NCI-H1092 treated with DMSO at 0.1 percent for 48 hours (cell line): Measurements from ENCODE around the gene REPS2.
A peak's percentile ranks its signal among the peaks of the same experiment; 100 is the strongest.

Experiments used
- DNase-seq: peaks from one replicate; lab custom pipeline; 2025; lab: John Stamatoyannopoulos, UW

Gene REPS2

DNA sequence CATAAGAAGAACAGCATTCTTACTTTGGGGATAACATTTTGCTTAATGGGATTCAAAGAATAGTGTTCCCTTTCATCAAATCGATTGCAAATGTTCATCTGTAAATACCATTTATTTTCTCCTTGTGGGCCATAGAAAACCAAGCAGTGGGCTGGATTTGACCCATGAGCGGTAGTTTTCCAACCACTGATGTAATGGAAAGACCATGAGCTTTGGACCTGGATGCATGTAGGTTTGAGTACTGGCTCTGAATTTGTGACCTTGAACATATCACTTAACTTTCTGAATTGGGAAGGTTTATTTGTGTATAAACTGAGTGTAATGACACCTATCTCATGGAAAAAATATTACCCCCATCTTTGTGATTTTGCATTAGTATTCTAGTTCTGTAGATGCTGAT is 54.3 kb downstream of the REPS2 start:
- no peak for DNase-seq

DNA sequence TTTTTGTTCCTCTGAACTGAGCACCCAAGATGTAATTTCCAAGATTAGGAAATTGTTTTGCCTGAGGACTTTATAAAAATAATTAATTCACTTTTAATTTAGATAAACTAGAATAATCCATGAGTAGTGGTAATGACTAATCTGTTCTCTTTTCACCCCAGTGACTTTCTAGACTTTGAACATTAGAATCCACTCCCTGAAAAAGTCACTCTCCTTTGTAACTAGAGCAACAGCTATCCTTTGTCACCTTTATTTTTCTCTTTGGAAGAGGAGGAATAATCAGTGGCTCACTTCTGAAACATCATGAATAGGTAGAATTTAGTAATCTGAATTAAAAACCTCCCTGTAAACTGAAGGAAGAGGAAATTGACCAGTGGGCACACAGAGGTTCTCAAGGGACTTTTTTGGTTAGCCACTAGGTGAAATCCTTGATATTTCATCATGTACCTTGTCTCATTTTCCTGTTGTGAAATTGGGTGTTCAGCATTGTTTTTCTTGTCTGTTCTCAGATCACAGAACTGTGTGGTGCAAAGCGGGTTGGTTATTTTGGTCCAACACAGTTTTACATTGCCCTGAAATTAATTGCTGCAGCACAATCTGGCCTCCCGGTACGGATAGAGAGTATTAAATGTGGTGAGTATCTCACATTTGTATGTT is 59.4 kb downstream of the REPS2 start:
- DNase-seq, result no peak

DNA sequence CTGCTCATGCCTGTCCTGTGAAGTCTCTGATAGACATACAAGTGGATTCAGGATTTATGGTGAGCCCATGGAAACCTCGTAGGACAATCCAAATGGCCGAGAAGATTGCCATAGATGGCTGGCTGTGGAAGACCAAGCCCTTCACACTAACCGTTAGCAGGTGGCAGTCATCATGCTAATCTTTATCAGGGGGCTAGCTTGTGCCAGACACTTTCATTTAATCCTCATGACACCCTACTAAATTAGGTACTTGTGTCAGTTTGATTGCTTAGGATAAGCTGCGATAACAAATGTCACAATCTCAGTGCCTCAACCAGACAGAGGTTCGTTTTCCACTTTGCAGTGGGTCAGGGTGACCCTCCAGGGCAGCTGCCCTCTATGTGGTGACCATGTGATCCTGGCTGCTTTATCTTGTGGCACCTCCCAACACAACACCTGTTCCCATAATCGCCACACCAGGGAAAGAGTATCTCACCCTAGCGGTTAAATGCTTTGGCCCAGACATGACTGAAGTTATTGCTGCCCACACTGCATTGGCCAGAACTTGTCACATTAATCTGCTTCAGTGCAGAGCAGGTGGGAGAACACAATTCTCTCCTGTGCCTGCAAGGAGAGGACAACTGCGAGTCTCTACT is 60.8 kb downstream of the REPS2 start:
- peak; percentile 19 for DNase-seq

DNA sequence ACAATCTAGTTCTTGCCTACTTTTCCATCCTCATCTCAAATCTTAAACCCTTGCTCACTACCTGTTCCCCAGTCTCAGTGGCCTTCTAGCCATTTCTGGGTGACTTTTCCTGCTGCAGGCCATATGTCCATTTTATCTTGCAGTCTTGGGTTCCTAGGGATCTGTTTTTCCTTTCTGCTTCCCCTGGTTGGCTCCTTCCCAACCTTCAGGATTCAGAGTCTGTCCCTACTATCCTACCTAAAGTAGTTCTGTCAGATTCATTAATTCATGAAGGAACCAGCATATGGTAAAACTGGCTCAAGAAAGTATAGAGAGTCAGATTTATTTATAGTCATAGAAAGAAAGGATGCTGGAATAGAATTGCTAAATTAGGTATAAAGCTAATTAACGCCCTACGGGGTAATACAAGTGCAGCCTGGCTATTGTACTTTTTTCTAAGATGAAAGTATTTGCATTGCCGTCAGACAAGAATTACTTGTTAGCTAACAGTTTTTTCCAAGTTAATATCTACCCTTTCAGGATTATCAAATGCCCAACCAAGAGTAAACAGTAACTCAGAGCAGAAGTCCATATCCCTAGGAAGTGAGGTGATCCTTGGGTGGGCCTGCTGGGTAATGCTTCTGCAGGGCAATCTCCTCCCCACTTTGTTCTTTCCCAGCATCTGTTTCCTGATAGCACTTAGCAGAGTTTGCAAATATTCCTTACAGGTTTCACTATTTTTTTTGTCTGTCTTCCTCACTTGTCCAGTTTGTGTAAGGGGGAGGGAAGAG is 63.6 kb downstream of the REPS2 start:
- no peak for DNase-seq

DNA sequence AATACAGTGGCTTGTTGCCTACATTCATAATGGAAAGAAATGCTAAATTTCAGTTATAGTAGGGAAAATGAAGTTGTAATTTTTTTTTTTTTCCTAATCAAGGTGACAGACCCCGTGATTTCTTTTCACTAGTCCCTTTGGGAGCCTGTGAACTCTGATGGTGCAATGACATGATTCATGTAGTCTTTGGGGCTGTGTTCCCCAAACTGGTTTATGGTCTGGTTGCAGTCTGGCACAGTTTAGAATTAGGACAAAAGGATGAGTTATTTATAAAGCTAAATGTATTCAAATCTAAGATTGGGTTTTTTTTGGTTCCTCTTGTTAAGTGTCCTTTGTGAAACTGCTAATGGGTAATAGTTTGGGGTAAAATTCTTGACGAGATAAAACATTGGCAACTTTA is 66.0 kb downstream of the REPS2 start:
- DNase-seq, result no peak

DNA sequence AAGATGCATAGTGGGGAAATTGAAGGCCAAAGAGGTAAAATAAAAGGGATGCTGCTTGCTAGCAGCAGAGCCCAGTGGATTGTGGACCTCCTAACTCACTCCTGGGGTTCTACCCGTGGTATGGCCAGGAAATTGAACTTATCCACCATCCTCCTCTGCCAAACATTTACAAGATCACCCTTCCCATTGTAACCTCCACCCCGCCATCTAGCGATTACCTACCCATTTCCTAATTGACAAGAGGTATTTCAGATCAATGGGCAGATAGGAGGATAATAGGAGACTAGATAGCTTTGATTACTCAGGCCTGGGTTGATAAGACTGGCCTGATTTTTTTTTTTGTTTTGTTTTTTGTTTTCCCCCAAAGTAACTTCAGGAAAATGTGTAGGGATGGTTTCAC is 67.8 kb downstream of the REPS2 start:
- DNase-seq, result no peak

DNA sequence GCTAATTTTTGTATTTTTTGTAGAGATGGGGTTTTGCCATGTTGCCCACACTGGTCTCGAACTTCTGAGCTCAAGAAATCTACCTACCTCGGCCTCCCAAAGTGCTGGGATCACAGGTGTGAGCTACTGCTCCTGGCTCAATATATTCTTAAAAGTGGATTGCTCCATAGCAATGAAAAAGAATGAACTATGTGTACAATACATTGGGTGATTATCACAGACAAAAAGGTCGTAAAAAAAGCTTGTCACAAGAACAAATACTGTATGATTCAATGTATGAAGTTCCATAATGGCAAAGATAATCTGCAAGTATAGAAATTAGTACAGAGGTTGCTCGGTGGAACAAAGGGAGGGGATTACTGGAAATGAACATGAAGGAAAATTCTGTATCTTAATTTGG is 70.7 kb downstream of the REPS2 start:
- DNase-seq, result no peak

DNA sequence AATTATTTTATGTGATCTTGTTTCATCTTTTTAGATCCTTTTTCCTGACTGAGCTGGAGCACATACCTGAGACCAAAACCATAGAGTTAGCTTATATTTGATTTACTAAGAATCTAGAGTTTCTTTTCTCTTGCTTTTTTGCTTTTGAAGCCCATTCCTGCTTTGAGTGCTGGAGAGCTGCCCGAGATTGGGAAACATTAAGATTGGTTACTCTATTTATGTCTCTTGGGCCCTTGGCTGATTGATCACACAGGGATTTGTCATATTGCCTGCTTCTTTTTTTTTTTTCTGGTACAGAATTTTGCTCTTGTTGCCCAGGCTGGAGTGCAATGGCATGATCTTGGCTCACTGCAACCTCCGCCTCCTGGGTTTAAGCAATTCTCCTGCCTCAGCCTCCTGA is 73.9 kb downstream of the REPS2 start:
- no peak for DNase-seq

DNA sequence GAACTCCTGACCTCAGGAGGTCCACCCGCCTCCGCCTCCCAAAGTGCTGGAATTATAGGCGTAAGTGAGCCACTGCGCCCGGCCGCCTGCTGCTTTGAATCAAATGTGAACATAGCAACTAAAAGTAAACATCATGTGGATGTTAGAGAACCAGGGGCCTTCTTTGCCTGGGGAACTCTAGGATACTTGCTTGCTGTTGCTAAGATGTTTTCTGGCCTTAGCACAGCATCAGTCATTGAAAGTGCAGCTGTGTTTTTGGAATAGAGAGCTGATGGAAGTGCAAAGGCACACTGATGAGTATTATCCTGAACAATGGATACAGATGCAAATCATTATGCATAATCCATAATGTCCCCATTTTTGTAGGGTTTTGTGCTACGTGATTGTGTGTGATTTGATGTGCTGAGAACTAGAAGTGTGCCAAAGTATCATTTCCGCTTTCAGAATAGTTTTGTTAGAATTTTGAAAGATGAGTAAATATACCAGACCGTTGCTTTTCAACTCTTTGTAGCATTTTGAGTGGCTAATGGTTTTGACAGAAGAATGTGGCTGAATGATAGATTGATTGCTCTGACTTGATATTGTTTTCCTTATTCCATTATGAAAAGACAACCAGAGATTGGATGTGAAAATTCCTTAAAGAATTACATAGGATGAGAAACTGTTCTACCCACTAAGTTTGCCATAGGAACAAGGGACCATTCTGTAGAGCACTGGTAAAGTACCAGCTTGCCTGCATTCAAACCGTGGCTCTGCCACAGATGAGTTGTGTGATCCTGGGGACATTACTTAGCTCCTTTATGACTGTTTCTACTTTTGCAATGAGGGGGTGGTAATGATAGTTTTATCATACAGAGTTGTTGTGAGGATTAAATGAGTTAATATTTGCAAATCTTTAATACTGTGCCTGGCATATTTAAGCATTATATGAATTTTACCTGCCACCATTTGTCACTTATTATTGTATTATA is 74.7 kb downstream of the REPS2 start:
- no peak for DNase-seq

DNA sequence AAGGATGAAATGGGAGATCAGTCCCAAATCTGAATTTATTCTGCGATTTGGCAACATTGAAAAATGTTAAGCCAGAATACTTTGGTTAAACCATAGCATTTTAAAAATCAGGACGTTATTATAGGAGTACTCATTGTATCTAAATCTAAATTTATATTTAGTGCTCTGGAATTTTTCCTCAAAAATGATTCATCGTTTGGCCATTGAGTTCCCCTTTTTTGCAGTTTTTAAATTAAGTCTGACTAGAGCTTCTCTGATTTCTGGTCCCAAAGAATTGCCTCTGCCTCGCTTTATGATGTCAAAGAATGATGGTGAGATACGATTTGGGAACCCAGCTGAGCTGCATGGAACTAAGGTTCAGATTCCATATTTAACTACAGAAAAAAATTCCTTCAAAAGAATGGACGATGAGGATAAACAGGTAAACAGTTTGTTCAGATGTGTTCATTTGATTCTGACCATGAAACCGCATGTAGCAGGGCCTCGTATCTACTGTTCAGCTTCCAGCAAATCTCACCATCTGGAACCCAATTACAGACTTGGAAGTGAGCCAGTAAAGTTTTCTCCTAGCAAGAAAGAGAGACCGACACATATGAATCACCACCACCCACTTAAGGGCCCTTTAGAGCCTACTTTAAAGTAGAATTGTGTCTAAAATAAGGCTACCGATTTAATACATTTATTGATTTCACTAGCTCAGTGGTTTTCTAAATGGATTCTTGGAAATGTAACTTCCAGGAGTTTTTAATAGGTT is 75.6 kb downstream of the REPS2 start:
- no peak for DNase-seq

DNA sequence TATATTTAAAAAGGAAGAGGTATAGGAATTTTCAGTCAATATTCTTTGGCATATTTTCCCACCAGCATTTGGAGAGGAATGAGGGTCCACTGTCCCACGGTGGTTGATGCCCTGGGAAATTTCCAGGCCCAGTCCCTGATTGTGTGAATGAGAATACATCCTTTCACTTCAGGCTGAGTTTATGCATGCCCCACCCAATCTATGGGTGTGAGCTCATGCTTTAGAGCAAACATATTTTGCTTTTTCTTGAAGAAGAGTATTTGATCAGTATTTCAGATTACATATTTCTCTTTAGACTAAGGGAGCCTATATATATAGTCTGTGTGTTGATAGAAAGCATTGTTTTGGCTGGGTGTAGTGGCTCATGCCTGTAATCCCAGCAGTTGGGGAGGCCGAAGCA is 77.2 kb downstream of the REPS2 start:
- no peak for DNase-seq

DNA sequence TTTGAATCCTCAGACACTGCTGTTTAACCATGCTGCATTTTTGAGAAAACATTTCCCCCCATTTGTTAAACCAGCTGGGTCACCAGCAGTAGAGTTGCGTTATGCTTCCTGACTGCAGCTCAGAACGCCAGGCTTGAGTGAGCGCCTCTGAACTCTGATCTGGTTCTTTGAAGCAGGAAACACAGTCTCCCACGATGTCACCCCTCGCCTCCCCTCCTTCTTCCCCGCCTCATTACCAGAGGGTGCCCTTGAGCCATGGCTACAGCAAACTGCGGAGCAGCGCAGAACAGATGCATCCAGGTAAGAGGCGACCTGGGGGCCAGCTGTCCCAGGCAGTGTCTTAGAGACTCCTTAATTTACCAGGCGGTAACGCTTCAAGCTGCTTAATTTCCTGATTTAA is 78.4 kb downstream of the REPS2 start:
- no peak for DNase-seq

DNA sequence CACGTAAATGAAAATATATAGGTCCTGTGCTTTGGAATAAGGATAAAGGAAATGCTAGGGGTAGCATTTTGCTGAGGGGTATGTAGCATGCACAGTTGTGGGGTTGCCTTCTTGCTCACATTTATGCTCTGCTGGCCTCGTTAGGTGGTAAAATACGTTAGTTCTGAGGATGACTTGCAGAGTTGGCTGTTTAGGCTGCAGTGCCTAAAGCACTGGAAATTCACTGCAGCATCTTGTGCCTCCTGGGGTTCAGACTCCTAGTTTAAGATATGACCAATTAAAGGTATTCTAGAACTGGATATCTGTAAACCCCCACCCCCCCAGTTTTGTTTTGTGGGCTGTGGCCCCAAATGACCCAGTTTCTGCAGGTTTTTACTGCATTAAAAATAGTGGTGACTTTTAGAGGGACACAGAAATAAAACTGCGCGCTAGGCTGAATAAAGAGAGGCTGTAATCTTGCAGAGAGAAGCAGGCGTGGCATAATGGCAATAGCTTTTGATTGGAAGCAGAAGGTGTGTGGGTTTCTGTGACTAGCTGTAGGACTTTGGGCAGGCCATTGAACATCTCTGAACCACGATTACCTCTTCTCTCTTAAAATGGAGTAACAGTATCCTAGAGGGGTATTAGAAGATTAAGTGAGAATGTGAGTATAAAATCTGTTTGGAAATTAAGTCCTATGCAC is 79.3 kb downstream of the REPS2 start:
- no peak for DNase-seq

DNA sequence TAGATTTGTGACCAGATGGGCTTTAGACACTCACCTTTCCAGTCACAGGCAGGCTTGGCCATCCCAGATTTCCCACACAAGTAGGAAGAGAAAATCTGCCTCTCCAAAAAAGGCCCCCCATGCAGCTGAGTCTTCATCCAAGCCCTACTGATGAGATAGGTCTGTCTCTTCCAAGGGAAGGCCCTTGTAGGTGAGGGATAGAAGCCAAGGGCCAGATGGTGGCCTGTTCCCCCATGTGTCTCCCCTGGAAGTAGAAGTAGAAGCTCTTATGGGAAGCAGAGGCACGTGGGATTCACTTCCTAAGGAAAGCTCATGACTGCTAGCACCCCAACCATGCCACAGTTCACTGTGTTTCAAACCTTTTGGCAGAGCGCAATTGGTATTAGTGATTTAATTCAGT is 81.5 kb downstream of the REPS2 start:
- DNase-seq, result no peak

DNA sequence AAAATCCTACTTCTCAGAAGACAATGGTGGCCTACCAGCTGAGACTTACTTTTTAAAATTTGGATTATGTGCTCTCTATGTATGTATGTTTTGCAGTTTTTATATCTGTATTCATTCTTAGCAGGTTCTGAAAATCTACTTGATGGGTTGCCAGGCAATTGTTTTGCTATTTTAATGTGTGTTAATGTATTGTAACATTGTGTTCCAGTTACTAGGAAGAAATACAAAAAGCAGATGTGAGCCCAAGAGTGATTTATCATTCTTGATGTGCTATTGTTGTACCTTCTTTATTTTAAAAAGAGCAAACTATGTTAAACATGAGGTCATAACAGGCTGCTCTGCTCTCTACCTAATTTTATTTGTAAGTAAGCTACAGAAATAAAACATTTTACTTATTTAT is 81.9 kb downstream of the REPS2 start:
- DNase-seq, result no peak

DNA sequence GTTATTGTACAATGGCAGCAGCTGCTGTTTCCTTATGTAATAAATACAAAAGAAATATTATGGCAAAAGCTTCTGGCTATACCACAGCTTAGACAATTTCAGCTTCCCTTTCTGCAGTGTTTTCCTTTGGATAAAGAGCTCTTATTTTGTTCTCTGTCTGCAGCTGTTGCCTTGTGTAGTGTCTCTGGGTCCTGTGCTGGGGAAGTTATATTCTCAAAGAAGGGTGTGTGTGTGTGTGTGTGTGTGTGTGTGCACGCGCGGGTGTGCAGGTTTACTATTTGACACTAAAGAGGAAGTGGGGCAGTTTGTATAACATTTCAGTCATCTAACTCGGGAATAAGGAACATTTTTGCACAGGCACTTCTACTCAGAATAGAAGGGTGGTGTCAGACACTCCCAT is 83.6 kb downstream of the REPS2 start:
- DNase-seq, result no peak

DNA sequence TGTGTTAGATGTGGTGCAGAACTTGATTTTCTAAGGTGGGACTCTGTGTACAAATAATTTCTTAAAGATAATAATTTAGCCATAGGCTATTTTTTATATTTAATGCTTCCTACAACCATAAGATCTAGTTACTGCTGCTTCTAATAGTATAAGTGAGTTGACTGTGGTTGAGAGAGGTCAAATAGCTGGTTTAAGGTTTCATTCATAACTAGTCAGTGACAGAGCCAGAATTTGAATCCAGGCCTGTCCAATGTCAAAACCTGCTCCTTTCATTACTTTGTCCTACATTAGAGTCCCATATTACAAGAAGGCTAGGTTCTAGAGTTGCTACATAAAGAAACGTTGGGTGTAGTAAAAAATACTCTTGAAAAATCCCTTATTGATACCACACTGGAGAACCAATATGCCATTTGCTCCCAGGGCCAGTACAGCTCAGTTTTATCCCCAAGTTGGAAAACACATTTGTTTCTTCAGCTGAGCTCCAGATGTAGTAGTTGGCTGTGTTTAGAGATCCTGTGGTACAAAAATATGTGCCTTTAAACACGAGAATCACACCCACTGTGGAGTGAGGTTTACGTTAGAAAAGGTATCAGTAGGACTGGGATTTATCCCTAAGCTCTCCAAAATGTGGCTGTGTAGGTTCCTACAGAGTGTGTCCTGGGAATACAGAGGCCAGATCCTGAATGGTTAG is 84.3 kb downstream of the REPS2 start:
- DNase-seq, result no peak

DNA sequence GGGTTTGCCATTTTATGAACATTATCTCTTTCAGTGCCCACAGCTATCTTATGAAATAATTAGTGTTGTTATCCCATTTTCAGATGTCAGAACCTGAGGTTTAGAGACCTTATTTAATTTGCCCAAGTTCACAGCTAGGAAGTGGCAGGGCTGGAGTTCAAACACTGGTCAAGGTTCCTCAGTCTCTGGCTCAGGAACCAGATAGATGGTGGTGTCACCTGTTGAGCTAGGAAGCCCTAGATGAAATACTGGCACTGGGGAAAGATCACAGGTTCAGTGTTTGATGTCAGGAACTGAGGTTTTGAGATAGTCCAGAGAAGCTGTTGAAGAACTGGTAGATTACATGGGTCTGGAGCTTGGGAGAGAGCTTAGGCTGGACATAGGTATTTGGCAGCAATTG is 85.4 kb downstream of the REPS2 start:
- no peak for DNase-seq

DNA sequence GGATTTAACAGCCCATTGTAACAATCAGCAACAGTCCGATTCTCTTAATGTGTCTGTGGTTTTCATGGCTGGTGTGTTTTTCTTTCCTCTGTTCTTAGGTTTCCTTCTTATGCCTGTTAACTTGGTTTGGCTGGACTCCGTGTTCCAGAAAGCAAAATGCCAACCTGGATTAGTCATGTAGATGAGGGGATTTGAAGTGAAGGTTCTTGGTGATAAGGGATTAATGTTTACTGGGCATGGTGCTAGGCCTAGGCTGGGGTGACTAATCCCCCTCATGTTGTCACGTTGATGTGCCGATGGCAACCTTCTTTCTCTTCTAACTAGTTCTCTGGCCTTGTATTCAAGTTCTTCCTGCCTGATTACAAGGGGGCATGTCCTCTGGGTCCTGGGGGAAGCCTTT is 85.9 kb downstream of the REPS2 start:
- no peak for DNase-seq

DNA sequence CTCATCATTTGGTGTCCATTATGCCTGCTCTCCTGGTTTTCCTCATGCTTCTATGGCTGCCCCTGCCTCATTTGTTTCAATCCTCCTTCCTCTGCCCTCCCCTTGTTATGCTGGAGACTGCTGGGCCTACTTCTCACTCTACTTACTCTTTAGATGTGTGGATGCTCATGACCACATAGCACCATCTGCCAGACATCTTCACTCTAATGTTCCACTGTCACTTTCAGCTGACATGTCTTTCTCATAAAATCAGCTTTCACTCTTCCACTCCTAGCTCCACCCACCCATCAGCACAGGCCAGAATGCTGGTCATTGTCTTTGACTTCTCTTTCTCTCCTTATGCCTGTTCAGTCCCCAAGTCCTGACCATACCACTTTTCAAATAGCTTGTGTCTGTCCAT is 86.8 kb downstream of the REPS2 start:
- DNase-seq, result no peak
